Measurements from ENCODE around the gene NR6A1. TPM values are rescaled to one million over a fixed set of nuclear protein-coding genes. Genes with fewer than 3 reads are reported as not detected.

Gene NR6A1
- total and polyA plus RNA-seq, 2 experiments from 2014 or later, result 44.2 to 139 TPM

DNA sequence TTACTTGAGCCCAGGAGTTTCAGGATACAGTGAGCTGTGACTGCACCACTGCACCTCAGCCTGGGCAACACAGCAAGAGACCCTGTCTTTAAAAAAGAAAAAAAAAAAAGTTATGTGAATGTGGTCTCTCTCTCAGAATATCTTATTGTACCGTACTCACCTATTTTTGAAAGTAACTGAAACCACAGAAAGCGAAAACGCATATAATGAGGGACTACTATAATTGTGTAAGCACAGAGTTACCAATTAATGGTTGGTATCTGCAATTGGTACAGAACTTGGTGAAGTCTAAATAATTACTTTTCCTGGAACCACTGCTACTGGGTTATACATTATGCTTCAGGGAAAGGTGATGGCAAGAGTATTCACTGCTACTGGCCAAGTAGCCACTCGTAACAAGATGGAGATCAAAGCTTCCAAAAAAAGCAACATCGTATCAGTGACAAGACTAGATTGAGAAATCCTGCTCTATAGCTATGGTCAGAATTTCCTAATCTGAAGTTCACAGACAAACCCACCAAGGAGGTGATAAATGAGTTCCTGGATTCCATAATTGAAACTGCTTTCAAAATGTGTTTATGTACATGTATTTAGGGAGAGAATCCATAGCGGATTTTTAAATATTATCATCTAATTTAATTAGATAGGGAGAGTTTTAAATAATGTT lies 82.7 kb downstream of the NR6A1 start:
- H3F3A ChIP-seq (replicated peaks; ENCODE audit: low read depth), result no peaks in the 10 kb centered on the region
- no peaks in the 10 kb centered on the region for H3K9me3 Mint-ChIP-seq
- H3K4me2 ChIP-seq, result no peak overlapping the region
- no peak overlapping the region for H3K27ac ChIP-seq (ENCODE audit: low read depth)
- DNase-seq (ENCODE audit: low spot score), result no peak
- no peak for ATAC-seq
- no peaks in the 10 kb centered on the region; the same call in 2 of the 3 replicates for H3K36me3 Mint-ChIP-seq (ENCODE audit: low read depth)
- H3K27ac Mint-ChIP-seq, result no peak overlapping the region
- no peak for TF ChIP-seq NANOG (IDR thresholded peaks at IDR 0.05; ENCODE audit: borderline replicate concordance)
- H3K27me3 ChIP-seq (ENCODE audit: insufficient read depth), result no peaks in the 10 kb centered on the region
- no peak overlapping the region for H2AFZ ChIP-seq
- no peaks in the 10 kb centered on the region for H3K36me3 ChIP-seq (ENCODE audit: insufficient read depth)
- no peak overlapping the region for H3K4me3 Mint-ChIP-seq
- H3K4me3 ChIP-seq, result no peak overlapping the region
- no peaks in the 10 kb centered on the region for H3K9me2 ChIP-seq (ENCODE audit: insufficient read depth)
- H4K20me1 ChIP-seq (replicated peaks; ENCODE audit: insufficient read depth), result no peaks in the 10 kb centered on the region; the same call in 1 of the 2 replicates
- no peaks in the 10 kb centered on the region for H3K27me3 Mint-ChIP-seq (ENCODE audit: insufficient read depth, low read depth, poor library complexity)
- H3K4me1 ChIP-seq (ENCODE audit: insufficient read depth), result peaks cover 3% of the 10 kb centered on the region
- H3K79me2 ChIP-seq (replicated peaks; ENCODE audit: insufficient read depth), result peaks cover 5% of the 10 kb centered on the region
- H3K4me1 Mint-ChIP-seq, result peaks cover 7% of the 10 kb centered on the region

DNA sequence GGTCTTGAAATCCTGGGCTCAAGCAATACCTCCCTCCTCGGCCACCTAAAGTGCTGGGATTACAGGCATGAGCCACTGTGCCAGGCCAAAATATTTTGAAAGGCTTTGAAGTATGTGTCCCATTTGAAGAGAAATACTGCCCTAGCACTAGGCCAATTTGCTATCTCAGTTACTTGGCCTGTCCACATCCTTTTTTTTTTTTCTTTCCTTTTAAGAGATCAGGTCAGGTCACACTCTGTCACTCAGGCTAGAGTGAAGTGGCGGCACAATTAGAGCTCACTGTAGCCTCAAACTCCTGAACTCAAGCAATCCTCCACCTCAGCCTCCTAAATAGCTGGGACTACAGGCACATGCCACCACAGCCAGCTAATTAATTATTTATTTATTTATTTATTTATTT lies 84.2 kb downstream of the NR6A1 start:
- no peaks in the 10 kb centered on the region; the same call in 2 of the 3 replicates for H3K36me3 Mint-ChIP-seq (ENCODE audit: low read depth)
- H3K36me3 ChIP-seq (ENCODE audit: insufficient read depth), result no peaks in the 10 kb centered on the region
- no peak overlapping the region for H3K27ac Mint-ChIP-seq
- peaks cover 5% of the 10 kb centered on the region for H3K79me2 ChIP-seq (replicated peaks; ENCODE audit: insufficient read depth)
- no peaks in the 10 kb centered on the region for H3K9me3 Mint-ChIP-seq
- no peak overlapping the region for H3K4me2 ChIP-seq
- no peaks in the 10 kb centered on the region for H3K27me3 ChIP-seq (ENCODE audit: insufficient read depth)
- no peaks in the 10 kb centered on the region for H3F3A ChIP-seq (replicated peaks; ENCODE audit: low read depth)
- no peaks in the 10 kb centered on the region for H3K9me2 ChIP-seq (ENCODE audit: insufficient read depth)
- H3K4me3 ChIP-seq, result no peak overlapping the region
- H3K27ac ChIP-seq (ENCODE audit: low read depth), result no peak overlapping the region
- H2AFZ ChIP-seq, result no peak overlapping the region
- no peaks in the 10 kb centered on the region for H3K4me1 ChIP-seq (ENCODE audit: insufficient read depth)
- H4K20me1 ChIP-seq (replicated peaks; ENCODE audit: insufficient read depth), result no peaks in the 10 kb centered on the region; the same call in 1 of the 2 replicates
- no peak overlapping the region for H3K4me3 Mint-ChIP-seq
- H3K4me1 Mint-ChIP-seq, result 0 out of 3 replicates have a peak, but pooled peaks cover 2% of the 10 kb centered on the region
- DNase-seq (ENCODE audit: low spot score) (no peak), ATAC-seq (no peak)
- peaks cover 2% of the 10 kb centered on the region for H3K27me3 Mint-ChIP-seq (ENCODE audit: insufficient read depth, low read depth, poor library complexity)
- TF ChIP-seq ZNF331 (CRISPR knock-in tag; IDR thresholded peaks at IDR 0.05; ENCODE audit: low read depth) (no peak), ZNF114 (CRISPR knock-in tag; IDR thresholded peaks at IDR 0.05) (no peak), CREB1 (CRISPR knock-in tag; IDR thresholded peaks at IDR 0.05; ENCODE audit: low read depth) (no peak), EZH2 (IDR thresholded peaks at IDR 0.05; ENCODE audit: low read depth, unreplicated experiment) (no peak), POLR2AphosphoS5 (IDR thresholded peaks at IDR 0.05; ENCODE audit: low read depth) (no peak), JUNB (IDR thresholded peaks at IDR 0.05; ENCODE audit: unreplicated experiment) (no peak), NANOG (IDR thresholded peaks at IDR 0.05; ENCODE audit: borderline replicate concordance) (no peak), STAT1 (IDR thresholded peaks at IDR 0.05; ENCODE audit: unreplicated experiment) (no peak)
- TF ChIP-seq, protein P1, sequence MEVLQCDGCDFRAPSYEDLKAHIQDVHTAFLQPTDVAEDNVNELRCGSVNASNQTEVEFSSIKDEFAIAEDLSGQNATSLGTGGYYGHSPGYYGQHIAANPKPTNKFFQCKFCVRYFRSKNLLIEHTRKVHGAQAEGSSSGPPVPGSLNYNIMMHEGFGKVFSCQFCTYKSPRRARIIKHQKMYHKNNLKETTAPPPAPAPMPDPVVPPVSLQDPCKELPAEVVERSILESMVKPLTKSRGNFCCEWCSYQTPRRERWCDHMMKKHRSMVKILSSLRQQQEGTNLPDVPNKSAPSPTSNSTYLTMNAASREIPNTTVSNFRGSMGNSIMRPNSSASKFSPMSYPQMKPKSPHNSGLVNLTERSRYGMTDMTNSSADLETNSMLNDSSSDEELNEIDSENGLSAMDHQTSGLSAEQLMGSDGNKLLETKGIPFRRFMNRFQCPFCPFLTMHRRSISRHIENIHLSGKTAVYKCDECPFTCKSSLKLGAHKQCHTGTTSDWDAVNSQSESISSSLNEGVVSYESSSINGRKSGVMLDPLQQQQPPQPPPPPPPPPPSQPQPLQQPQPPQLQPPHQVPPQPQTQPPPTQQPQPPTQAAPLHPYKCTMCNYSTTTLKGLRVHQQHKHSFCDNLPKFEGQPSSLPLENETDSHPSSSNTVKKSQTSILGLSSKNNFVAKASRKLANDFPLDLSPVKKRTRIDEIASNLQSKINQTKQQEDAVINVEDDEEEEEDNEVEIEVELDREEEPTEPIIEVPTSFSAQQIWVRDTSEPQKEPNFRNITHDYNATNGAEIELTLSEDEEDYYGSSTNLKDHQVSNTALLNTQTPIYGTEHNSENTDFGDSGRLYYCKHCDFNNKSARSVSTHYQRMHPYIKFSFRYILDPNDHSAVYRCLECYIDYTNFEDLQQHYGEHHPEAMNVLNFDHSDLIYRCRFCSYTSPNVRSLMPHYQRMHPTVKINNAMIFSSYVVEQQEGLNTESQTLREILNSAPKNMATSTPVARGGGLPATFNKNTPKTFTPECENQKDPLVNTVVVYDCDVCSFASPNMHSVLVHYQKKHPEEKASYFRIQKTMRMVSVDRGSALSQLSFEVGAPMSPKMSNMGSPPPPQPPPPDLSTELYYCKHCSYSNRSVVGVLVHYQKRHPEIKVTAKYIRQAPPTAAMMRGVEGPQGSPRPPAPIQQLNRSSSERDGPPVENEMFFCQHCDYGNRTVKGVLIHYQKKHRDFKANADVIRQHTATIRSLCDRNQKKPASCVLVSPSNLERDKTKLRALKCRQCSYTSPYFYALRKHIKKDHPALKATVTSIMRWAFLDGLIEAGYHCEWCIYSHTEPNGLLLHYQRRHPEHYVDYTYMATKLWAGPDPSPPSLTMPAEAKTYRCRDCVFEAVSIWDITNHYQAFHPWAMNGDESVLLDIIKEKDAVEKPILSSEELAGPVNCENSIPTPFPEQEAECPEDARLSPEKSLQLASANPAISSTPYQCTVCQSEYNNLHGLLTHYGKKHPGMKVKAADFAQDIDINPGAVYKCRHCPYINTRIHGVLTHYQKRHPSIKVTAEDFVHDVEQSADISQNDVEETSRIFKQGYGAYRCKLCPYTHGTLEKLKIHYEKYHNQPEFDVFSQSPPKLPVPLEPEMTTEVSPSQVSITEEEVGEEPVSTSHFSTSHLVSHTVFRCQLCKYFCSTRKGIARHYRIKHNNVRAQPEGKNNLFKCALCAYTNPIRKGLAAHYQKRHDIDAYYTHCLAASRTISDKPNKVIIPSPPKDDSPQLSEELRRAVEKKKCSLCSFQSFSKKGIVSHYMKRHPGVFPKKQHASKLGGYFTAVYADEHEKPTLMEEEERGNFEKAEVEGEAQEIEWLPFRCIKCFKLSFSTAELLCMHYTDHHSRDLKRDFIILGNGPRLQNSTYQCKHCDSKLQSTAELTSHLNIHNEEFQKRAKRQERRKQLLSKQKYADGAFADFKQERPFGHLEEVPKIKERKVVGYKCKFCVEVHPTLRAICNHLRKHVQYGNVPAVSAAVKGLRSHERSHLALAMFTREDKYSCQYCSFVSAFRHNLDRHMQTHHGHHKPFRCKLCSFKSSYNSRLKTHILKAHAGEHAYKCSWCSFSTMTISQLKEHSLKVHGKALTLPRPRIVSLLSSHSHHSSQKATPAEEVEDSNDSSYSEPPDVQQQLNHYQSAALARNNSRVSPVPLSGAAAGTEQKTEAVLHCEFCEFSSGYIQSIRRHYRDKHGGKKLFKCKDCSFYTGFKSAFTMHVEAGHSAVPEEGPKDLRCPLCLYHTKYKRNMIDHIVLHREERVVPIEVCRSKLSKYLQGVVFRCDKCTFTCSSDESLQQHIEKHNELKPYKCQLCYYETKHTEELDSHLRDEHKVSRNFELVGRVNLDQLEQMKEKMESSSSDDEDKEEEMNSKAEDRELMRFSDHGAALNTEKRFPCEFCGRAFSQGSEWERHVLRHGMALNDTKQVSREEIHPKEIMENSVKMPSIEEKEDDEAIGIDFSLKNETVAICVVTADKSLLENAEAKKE (CRISPR knock-in tag; IDR thresholded peaks at IDR 0.05), result no peak
- TF ChIP-seq, protein P2, sequence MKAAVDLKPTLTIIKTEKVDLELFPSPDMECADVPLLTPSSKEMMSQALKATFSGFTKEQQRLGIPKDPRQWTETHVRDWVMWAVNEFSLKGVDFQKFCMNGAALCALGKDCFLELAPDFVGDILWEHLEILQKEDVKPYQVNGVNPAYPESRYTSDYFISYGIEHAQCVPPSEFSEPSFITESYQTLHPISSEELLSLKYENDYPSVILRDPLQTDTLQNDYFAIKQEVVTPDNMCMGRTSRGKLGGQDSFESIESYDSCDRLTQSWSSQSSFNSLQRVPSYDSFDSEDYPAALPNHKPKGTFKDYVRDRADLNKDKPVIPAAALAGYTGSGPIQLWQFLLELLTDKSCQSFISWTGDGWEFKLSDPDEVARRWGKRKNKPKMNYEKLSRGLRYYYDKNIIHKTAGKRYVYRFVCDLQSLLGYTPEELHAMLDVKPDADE (IDR thresholded peaks at IDR 0.05), result no peak
- TF ChIP-seq, protein P3, sequence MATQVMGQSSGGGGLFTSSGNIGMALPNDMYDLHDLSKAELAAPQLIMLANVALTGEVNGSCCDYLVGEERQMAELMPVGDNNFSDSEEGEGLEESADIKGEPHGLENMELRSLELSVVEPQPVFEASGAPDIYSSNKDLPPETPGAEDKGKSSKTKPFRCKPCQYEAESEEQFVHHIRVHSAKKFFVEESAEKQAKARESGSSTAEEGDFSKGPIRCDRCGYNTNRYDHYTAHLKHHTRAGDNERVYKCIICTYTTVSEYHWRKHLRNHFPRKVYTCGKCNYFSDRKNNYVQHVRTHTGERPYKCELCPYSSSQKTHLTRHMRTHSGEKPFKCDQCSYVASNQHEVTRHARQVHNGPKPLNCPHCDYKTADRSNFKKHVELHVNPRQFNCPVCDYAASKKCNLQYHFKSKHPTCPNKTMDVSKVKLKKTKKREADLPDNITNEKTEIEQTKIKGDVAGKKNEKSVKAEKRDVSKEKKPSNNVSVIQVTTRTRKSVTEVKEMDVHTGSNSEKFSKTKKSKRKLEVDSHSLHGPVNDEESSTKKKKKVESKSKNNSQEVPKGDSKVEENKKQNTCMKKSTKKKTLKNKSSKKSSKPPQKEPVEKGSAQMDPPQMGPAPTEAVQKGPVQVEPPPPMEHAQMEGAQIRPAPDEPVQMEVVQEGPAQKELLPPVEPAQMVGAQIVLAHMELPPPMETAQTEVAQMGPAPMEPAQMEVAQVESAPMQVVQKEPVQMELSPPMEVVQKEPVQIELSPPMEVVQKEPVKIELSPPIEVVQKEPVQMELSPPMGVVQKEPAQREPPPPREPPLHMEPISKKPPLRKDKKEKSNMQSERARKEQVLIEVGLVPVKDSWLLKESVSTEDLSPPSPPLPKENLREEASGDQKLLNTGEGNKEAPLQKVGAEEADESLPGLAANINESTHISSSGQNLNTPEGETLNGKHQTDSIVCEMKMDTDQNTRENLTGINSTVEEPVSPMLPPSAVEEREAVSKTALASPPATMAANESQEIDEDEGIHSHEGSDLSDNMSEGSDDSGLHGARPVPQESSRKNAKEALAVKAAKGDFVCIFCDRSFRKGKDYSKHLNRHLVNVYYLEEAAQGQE (IDR thresholded peaks at IDR 0.05; ENCODE audit: unreplicated experiment), result no peak
